K562 (cell line): ENCODE measurements around the gene CDCP1. TPM values are rescaled to one million over a fixed set of nuclear protein-coding genes. Genes with fewer than 3 reads are reported as not detected.

ENCODE experiments used
- BRD4 ChIP-seq: fragments of 200-600 bp; sonication (generic); IDR thresholded peaks from 2 replicates; pipeline ENCODE4 v1.6.1; 2017; ENCODE audit warnings: inconsistent platforms
- CEBPG ChIP-seq, 3 experiments: fragments of 200-800 bp in 1 of 3; sonication (Bioruptor generic) in 1 of 3; sonication (generic) in 1 of 3; formaldehyde crosslinking in 1 of 3; IDR thresholded peaks in 2 of 3; conservative IDR thresholded peaks in 1 of 3; 2 replicates each; pipeline versions ENCODE4 v1.6.1 to v1.8.0; 2016 to 2022; ENCODE audit warnings: missing compliant biosample characterization in 2 of 3, missing genetic modification characterization in 2 of 3, mild to moderate bottlenecking in 1 of 3, missing genetic modification reagents in 1 of 3
- EZH2 ChIP-seq: IDR thresholded peaks from 2 replicates; pipeline ENCODE4 v1.6.1; 2012; ENCODE audit warnings: low read depth, mild to moderate bottlenecking, inconsistent platforms, low read length, borderline replicate concordance
- HDAC2 ChIP-seq: fragments of 450-650 bp; IDR thresholded peaks from 2 replicates; pipeline ENCODE4 v1.6.1; 2016; ENCODE audit warnings: mild to moderate bottlenecking
- HDAC6 ChIP-seq: IDR thresholded peaks from 2 replicates; pipeline ENCODE4 v1.6.1; 2012; ENCODE audit warnings: low read depth, mild to moderate bottlenecking, control low read depth, inconsistent platforms, low read length, moderate library complexity
- HDAC8 ChIP-seq: fragments of 450-650 bp; IDR thresholded peaks from 2 replicates; pipeline ENCODE4 v1.6.1; 2016; ENCODE audit warnings: mild to moderate bottlenecking, missing genetic modification characterization, moderate library complexity, missing compliant biosample characterization
- NFATC3 ChIP-seq: fragments of 450-650 bp; IDR thresholded peaks from 2 replicates; pipeline ENCODE4 v1.6.1; 2017; ENCODE audit warnings: mild to moderate bottlenecking
- NFE2 ChIP-seq: IDR thresholded peaks from 2 replicates; pipeline ENCODE4 v1.6.1; 2014; ENCODE audit warnings: antibody characterized with exemption, low read depth
- SP1 ChIP-seq: sonication (generic); formaldehyde crosslinking; IDR thresholded peaks from 2 replicates; pipeline ENCODE4 v1.8.1; 2022; ENCODE audit warnings: mild to moderate bottlenecking, missing genetic modification reagents
- TAL1 ChIP-seq: fragments of 450-650 bp; IDR thresholded peaks from 2 replicates; pipeline ENCODE4 v1.6.1; 2016; ENCODE audit warnings: mild to moderate bottlenecking
- ZNF133 ChIP-seq: fragments of 250-450 bp; sonication (Bioruptor Pico); IDR thresholded peaks from 2 replicates; pipeline ENCODE4 v1.4.0; 2020; ENCODE audit warnings: mild to moderate bottlenecking
- ZNF146 ChIP-seq: IDR thresholded peaks from one replicate; pipeline ENCODE4 v1.6.1; 2018; ENCODE audit warnings: missing compliant biosample characterization; ENCODE audit not compliant: unreplicated experiment
- ZNF668 ChIP-seq: fragments of 250-450 bp; sonication (Bioruptor Pico); IDR thresholded peaks from 2 replicates; pipeline ENCODE4 v1.8.0; 2022; ENCODE audit warnings: mild to moderate bottlenecking, inconsistent platforms
- polyA plus RNA-seq, 8 experiments: library from polyadenylated mRNA; depleted of rRNA in 4 of 8; stranded (reverse) in 5 of 8; unstranded in 3 of 8; fragments of >200 nt; fragmentation: Nextera tagmentation in 2 of 8; fragmentation: Illumina TruSeq in 1 of 8; extraction: Ambion mirVana in 2 of 8; extraction: Trizol in 1 of 8; gene quantifications; 2 replicates each; pipeline versions ENCODE4 v1.2.1 to v1.2.3, GENCODE V29; 2011 to 2014; ENCODE audit warnings: inconsistent platforms in 1 of 8, missing spikeins in 1 of 8
- total RNA-seq, 7 experiments: library from RNA; depleted of rRNA in 6 of 7; stranded (reverse); fragments of >200 nt in 6 of 7; fragmentation: Illumina TruSeq in 2 of 7; extraction: Trizol in 2 of 7; gene quantifications; 2 replicates each; pipeline versions ENCODE4 v1.2.1 to v1.2.3, GENCODE V29; 2011 to 2021; ENCODE audit warnings: low replicate concordance in 1 of 7
- TF ChIP-seq, protein P1 (sequence below), 2 experiments: fragments of 200-800 bp in 1 of 2; sonication (Bioruptor generic) in 1 of 2; sonication (generic) in 1 of 2; formaldehyde crosslinking in 1 of 2; IDR thresholded peaks in 1 of 2; conservative IDR thresholded peaks in 1 of 2; 2 replicates each; pipeline versions ENCODE4 v1.5.0 to v1.6.1; 2016 to 2020; ENCODE audit warnings: missing compliant biosample characterization in 1 of 2, missing genetic modification characterization in 1 of 2, missing genetic modification reagents in 1 of 2
- TF ChIP-seq, protein P2 (sequence below): fragments of 250-450 bp; sonication (Bioruptor Pico); IDR thresholded peaks from 2 replicates; pipeline ENCODE4 v1.4.0; 2020; ENCODE audit warnings: mild to moderate bottlenecking, moderate library complexity

Gene CDCP1
- total and polyA plus RNA-seq, 9 of the 15 experiments (the other 6 are each of a cell fraction or from before 2014, with no cell fraction given) = 3.9 to 16.4 (median 5.2) TPM

DNA sequence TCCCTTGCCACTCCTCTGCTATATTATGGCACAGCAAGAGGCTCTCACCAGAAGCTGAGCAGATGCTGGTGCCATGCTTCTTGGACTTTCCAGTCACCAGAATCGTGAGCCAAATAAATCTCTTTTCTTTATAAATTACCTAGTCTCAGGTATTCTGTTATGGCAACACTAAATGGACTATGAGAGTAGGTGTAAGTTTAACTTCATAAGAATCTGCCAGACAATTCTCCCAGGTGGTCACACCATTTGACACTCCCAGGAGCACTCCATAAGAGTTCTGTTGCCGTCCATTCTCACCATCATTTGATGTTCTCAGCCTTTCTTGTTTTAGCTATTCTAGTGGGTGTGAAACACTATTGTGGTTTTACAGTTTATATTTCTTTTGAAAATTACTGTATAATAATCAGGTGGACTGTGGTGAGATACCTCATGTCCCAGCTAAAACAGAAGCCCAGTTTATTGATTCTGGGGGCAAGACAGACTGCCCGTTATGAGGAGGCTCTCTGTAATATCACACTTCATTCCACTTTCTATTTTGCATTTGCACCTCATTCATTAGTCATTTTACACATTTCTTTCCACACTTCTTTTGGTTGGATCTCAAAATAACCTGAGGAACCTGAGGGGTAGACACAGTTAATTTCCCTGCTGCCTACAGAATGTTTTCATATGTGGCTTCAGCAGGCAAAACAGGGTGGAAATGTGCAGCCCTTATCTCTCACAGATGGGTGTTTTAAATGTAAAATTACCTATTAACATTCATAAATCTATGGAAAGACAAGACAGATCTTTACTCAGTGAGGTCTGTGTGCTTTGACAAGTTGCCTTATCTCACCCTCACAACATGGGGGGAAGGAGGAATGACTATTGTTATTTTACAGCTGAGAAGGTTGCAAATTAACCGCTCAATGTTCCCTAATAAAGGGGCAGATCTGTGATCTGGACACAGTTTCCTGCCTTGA, 42.1 kb downstream of the CDCP1 start (continued):
- no peak for TF ChIP-seq HDAC8 (tag)
- no peak for TF ChIP-seq CEBPG (CRISPR knock-in tag; IDR thresholded peaks at IDR 0.05)
- TF ChIP-seq CEBPG (tag; conservative IDR thresholded peaks at IDR 0.05 in 1 of 2, IDR thresholded peaks at IDR 0.05 in 1 of 2) = no peak
- peak; percentile 94 for TF ChIP-seq NFE2
- TF ChIP-seq HDAC2 = peak; percentile 91
- TF ChIP-seq ZNF146 (CRISPR knock-in tag) = no peak
- TF ChIP-seq, protein P1, sequence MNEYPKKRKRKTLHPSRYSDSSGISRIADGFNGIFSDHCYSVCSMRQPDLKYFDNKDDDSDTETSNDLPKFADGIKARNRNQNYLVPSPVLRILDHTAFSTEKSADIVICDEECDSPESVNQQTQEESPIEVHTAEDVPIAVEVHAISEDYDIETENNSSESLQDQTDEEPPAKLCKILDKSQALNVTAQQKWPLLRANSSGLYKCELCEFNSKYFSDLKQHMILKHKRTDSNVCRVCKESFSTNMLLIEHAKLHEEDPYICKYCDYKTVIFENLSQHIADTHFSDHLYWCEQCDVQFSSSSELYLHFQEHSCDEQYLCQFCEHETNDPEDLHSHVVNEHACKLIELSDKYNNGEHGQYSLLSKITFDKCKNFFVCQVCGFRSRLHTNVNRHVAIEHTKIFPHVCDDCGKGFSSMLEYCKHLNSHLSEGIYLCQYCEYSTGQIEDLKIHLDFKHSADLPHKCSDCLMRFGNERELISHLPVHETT (CRISPR knock-in tag; conservative IDR thresholded peaks at IDR 0.05 in 1 of 2, IDR thresholded peaks at IDR 0.05 in 1 of 2) = peak in 1 of 2 experiments; percentile 85; a peak in 2 of 4 replicates
- TF ChIP-seq BRD4 = peak; percentile 91
- TF ChIP-seq EZH2 = no peak; the same call in 1 of the 2 replicates
- 0 out of 2 replicates have a peak, but pooled peaks have one; percentile 39 for TF ChIP-seq ZNF668
- no peak for TF ChIP-seq HDAC6
- TF ChIP-seq NFATC3 = peak; percentile 83; the same call in 1 of the 2 replicates
- TF ChIP-seq, protein P2, sequence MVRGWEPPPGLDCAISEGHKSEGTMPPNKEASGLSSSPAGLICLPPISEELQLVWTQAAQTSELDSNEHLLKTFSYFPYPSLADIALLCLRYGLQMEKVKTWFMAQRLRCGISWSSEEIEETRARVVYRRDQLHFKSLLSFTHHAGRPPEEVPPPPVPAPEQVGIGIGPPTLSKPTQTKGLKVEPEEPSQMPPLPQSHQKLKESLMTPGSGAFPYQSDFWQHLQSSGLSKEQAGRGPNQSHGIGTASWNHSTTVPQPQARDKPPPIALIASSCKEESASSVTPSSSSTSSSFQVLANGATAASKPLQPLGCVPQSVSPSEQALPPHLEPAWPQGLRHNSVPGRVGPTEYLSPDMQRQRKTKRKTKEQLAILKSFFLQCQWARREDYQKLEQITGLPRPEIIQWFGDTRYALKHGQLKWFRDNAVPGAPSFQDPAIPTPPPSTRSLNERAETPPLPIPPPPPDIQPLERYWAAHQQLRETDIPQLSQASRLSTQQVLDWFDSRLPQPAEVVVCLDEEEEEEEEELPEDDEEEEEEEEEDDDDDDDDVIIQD (CRISPR knock-in tag) = no peak
- TF ChIP-seq TAL1 = peak; percentile 98
- peak; percentile 16; the same call in 1 of the 2 replicates for TF ChIP-seq SP1 (CRISPR knock-in tag)
- no peak for TF ChIP-seq ZNF133 (CRISPR knock-in tag)
